CD4-positive, CD25-positive, alpha-beta regulatory T cell (primary cell): ENCODE data around the gene ACTR3. TPM values are rescaled to one million over a fixed set of nuclear protein-coding genes. Genes with fewer than 3 reads are reported as not detected.
"Not testable (repeated sequence)": the region's sequence is repeated elsewhere in the genome, so short reads cannot be mapped to it uniquely, and the experiment has no call there.

Experiments used
- ATAC-seq, 2 donors: fragments of 150-1000 bp; cut with Tn5 transposase; one replicate each; pipeline ENCODE4 v1.10.0; 2021; ENCODE audit warnings: low read depth in 2 of 2, moderate number of reproducible peaks in 2 of 2, moderate library complexity in 1 of 2
- DNase-seq, 3 donors: peaks; one replicate each; pipeline versions ENCODE4 v3.0.0 to v3.0.0-alpha.2; 2012 to 2022; ENCODE audit warnings: mixed read lengths in 1 of 3
- H3K27ac ChIP-seq: one replicate; pipeline ENCODE4 v1.7.0; 2013; ENCODE audit warnings: mild to moderate bottlenecking, low read length; ENCODE audit not compliant: insufficient read depth, poor library complexity, severe bottlenecking
- H3K27me3 ChIP-seq: one replicate; pipeline ENCODE4 v1.7.0; 2013; ENCODE audit warnings: low read length; ENCODE audit not compliant: control insufficient read depth, insufficient read depth
- H3K36me3 ChIP-seq: one replicate; pipeline ENCODE4 v1.7.0; 2013; ENCODE audit warnings: mild to moderate bottlenecking, low read length, moderate library complexity; ENCODE audit not compliant: control insufficient read depth, insufficient read depth
- H3K4me1 ChIP-seq: 2 replicates; pipeline ENCODE4 v1.7.0; 2013; ENCODE audit warnings: mild to moderate bottlenecking, low read length; ENCODE audit not compliant: insufficient read depth, control insufficient read depth, poor library complexity, severe bottlenecking
- H3K4me3 ChIP-seq: one replicate; pipeline ENCODE4 v1.7.0; 2013; ENCODE audit warnings: low read depth, mild to moderate bottlenecking, low read length, moderate library complexity
- H3K9me3 ChIP-seq, 2 experiments: 1 replicate in 1 of 2; 2 replicates in 1 of 2; pipeline ENCODE4 v1.7.0; 2013; ENCODE audit warnings: low read length in 2 of 2, mild to moderate bottlenecking in 1 of 2, moderate library complexity in 1 of 2; ENCODE audit not compliant: control insufficient read depth in 2 of 2
- H3K27ac Mint-ChIP-seq, 3 donors: one replicate each; pipeline ENCODE4 v1.8.0; 2020 to 2022; ENCODE audit warnings: mild to moderate bottlenecking in 3 of 3, mixed read lengths in 3 of 3, moderate library complexity in 2 of 3
- H3K27me3 Mint-ChIP-seq: one replicate; pipeline ENCODE4 v1.8.0; 2022; ENCODE audit warnings: mild to moderate bottlenecking, mixed read lengths
- H3K36me3 Mint-ChIP-seq: one replicate; pipeline ENCODE4 v1.8.0; 2020; ENCODE audit warnings: mixed read lengths
- H3K4me1 Mint-ChIP-seq, 4 donors: one replicate each; pipeline ENCODE4 v1.8.0; 2020 to 2022; ENCODE audit warnings: mixed read lengths in 4 of 4, mild to moderate bottlenecking in 1 of 4
- H3K4me3 Mint-ChIP-seq, 4 donors: one replicate each; pipeline ENCODE4 v1.8.0; 2020 to 2022; ENCODE audit warnings: mild to moderate bottlenecking in 4 of 4, mixed read lengths in 4 of 4, moderate library complexity in 3 of 4
- H3K9me3 Mint-ChIP-seq, 7 donors: one replicate each; pipeline ENCODE4 v1.8.0; 2020 to 2022; ENCODE audit warnings: mixed read lengths in 7 of 7, mild to moderate bottlenecking in 3 of 7, moderate library complexity in 2 of 7
- polyA plus RNA-seq, 4 donors: library from polyadenylated mRNA; unstranded; fragments of 300-500 nt; fragmentation: Illumina TruSeq; gene quantifications; one replicate each; pipeline ENCODE4 v1.2.3, GENCODE V29; 2021
- total RNA-seq: library from RNA; stranded (reverse); gene quantifications from one replicate; pipeline ENCODE4 v1.2.3, GENCODE V29; 2022

ACTR3 gene
- total and polyA plus RNA-seq, 5 donors from 2014 or later, result 328 to 718 (median 576) TPM

GRCh38 chr2:113922784-113923183 lies 32.9 kb downstream of the ACTR3 start:
- H3K4me1 Mint-ChIP-seq, result peaks cover 9 to 34% (median 28%) of the 10 kb centered on the region in 4 donors
- no peaks in the 10 kb centered on the region for H3K27me3 ChIP-seq
- H3K4me1 ChIP-seq, result peaks cover 14% of the 10 kb centered on the region
- H3K27me3 Mint-ChIP-seq, result no peaks in the 10 kb centered on the region
- no peak overlapping the region for H3K4me3 ChIP-seq
- no peak overlapping the region for H3K4me3 Mint-ChIP-seq
- ATAC-seq (no peak), DNase-seq (no peak)
- H3K27ac Mint-ChIP-seq, result no peak overlapping the region
- H3K9me3 ChIP-seq, result no peaks in the 10 kb centered on the region
- H3K27ac ChIP-seq, result no peak overlapping the region
- peaks cover 63% of the 10 kb centered on the region for H3K36me3 ChIP-seq
- peaks cover 0 to 3% (median 0%) of the 10 kb centered on the region in 7 donors for H3K9me3 Mint-ChIP-seq
- H3K36me3 Mint-ChIP-seq, result peaks cover 40% of the 10 kb centered on the region

GRCh38 chr2:113925884-113926283 lies 36.0 kb downstream of the ACTR3 start:
- Mint-ChIP-seq H3K4me3 (no peak overlapping the region), H3K4me1 (peaks cover 11 to 37% (median 34%) of the 10 kb centered on the region in 4 donors), H3K27me3 (no peaks in the 10 kb centered on the region), H3K27ac (no peak overlapping the region), H3K36me3 (peaks cover 37% of the 10 kb centered on the region), H3K9me3 (no peaks in the 10 kb centered on the region)
- peaks cover 67% of the 10 kb centered on the region for H3K36me3 ChIP-seq
- no peak for DNase-seq
- H3K4me3 ChIP-seq, result no peak overlapping the region
- no peaks in the 10 kb centered on the region for H3K27me3 ChIP-seq
- no peak overlapping the region for H3K27ac ChIP-seq
- no peaks in the 10 kb centered on the region for H3K9me3 ChIP-seq
- H3K4me1 ChIP-seq, result peaks cover 13% of the 10 kb centered on the region
- ATAC-seq, result no peak

DNA sequence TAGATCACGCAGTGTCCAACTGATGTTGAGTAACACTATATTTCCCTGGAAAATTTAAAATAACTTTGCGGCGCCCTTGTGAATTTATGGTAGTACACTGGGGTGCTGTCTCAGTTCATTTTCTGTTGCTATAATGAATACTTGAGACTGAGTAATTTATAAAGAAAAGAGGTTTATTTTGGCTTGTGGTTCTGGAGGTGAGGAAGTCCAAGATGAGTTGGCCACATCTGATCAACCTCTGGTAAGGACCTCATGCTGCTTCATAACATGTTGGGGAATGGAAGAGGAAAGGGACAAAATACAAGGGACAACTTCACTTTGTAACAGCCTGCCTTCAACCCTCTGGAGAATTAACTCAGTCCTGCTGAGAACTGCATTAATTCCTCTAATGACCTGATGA lies 36.4 kb downstream of the ACTR3 start:
- Mint-ChIP-seq H3K4me1 (peaks cover 11 to 38% (median 34%) of the 10 kb centered on the region in 4 donors), H3K36me3 (peaks cover 36% of the 10 kb centered on the region), H3K27me3 (no peaks in the 10 kb centered on the region), H3K9me3 (no peaks in the 10 kb centered on the region), H3K4me3 (no peak overlapping the region), H3K27ac (no peak overlapping the region)
- Histone ChIP-seq H3K27ac (no peak overlapping the region), H3K4me3 (no peak overlapping the region), H3K9me3 (no peaks in the 10 kb centered on the region), H3K27me3 (no peaks in the 10 kb centered on the region), H3K4me1 (peaks cover 10% of the 10 kb centered on the region), H3K36me3 (peaks cover 70% of the 10 kb centered on the region)
- ATAC-seq (no peak), DNase-seq (no peak)

- no peak overlapping the region for H3K27ac ChIP-seq
- no peaks in the 10 kb centered on the region for H3K9me3 ChIP-seq
- H3K27me3 Mint-ChIP-seq, result no peaks in the 10 kb centered on the region
Measured at GRCh38 chr2:113930448-113930847, 40.6 kb downstream of the ACTR3 start.

DNA sequence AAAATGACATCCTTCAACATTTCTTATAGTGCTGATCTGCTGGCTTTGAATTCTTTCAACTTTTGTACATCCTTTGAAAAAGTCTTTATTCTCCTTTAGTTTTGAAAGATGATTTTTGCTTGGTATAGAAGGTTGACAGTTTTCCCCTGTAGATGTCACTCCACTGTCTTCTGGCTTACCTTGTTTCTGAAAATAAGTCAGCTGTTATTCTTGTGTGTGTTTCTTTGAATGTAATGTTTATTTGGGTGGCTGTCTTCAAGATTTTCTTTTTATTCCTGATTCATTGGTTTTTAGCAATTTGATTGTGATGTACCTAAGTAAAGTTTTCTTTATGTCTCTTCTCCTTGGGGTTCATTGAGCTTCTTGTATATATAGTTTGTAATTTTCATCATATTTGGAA lies 47.6 kb downstream of the ACTR3 start:
- H3K27ac Mint-ChIP-seq, result peak overlapping the region in 1 of 3 donors; percentile 32
- H3K9me3 Mint-ChIP-seq, result peaks cover 0 to 11% (median 2%) of the 10 kb centered on the region in 7 donors
- H3K36me3 Mint-ChIP-seq, result peaks cover 49% of the 10 kb centered on the region
- no peaks in the 10 kb centered on the region for H3K4me1 ChIP-seq
- no peaks in the 10 kb centered on the region for H3K27me3 Mint-ChIP-seq
- no peak overlapping the region for H3K4me3 ChIP-seq
- H3K27me3 ChIP-seq, result no peaks in the 10 kb centered on the region
- no peak overlapping the region for H3K27ac ChIP-seq
- H3K4me1 Mint-ChIP-seq, result peaks cover 9 to 23% (median 12%) of the 10 kb centered on the region in 4 donors
- ATAC-seq (no peak), DNase-seq (no peak)
- H3K9me3 ChIP-seq, result peaks cover 0 to 6% of the 10 kb centered on the region in 2 experiments
- no peak overlapping the region for H3K4me3 Mint-ChIP-seq
- peaks cover 91% of the 10 kb centered on the region for H3K36me3 ChIP-seq

More at GRCh38 chr2:113930448-113930847, 40.6 kb downstream of the ACTR3 start:
- peaks cover 5% of the 10 kb centered on the region for H3K4me1 ChIP-seq
- H3K4me3 ChIP-seq, result no peak overlapping the region
- Mint-ChIP-seq H3K9me3 (no peaks in the 10 kb centered on the region), H3K27ac (peak overlapping the region in 2 of 3 donors; percentile 17 to 49), H3K4me1 (peaks cover 18 to 38% (median 35%) of the 10 kb centered on the region in 4 donors), H3K4me3 (no peak overlapping the region), H3K36me3 (peaks cover 40% of the 10 kb centered on the region)
- no peaks in the 10 kb centered on the region for H3K27me3 ChIP-seq
- DNase-seq (no peak), ATAC-seq (no peak)
- H3K36me3 ChIP-seq, result peaks cover 89% of the 10 kb centered on the region

DNA sequence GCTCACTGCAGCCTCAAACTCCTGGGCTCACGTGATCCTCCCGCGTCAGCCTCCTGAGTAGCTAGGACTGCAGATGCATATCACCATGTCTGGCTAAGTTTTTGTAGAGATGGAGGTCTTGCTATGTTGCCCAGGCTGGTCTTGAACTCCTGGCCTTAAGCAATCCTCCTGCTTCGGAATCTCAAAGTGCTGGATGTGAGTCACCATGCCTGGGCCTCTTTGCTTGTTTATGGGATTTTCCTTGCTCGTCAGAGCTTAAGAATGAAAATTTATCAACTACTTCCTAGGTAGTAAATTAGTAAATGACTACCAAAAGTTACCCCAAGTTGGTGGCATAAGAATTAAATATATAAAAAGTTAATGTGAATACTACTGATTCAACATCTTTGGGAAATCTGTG lies 51.0 kb downstream of the ACTR3 start:
- Histone ChIP-seq H3K4me1 (no peaks in the 10 kb centered on the region), H3K27ac (no peak overlapping the region), H3K27me3 (no peaks in the 10 kb centered on the region), H3K36me3 (peaks cover 93% of the 10 kb centered on the region), H3K9me3 (peaks cover 0 to 6% of the 10 kb centered on the region in 2 experiments), H3K4me3 (no peak overlapping the region)
- peaks cover 4 to 15% (median 9%) of the 10 kb centered on the region in 4 donors for H3K4me1 Mint-ChIP-seq
- H3K36me3 Mint-ChIP-seq, result peaks cover 42% of the 10 kb centered on the region
- H3K27me3 Mint-ChIP-seq, result no peaks in the 10 kb centered on the region
- H3K4me3 Mint-ChIP-seq, result no peak overlapping the region
- H3K9me3 Mint-ChIP-seq, result peaks cover 2 to 15% (median 3%) of the 10 kb centered on the region in 7 donors
- H3K27ac Mint-ChIP-seq, result no peak overlapping the region
- DNase-seq, result no peak
- no peak for ATAC-seq

GRCh38 chr2:113945784-113946183 lies 55.9 kb downstream of the ACTR3 start:
- ATAC-seq, H3K27me3 Mint-ChIP-seq, H3K9me3 ChIP-seq, DNase-seq, H3K4me3 Mint-ChIP-seq, H3K27ac ChIP-seq, H3K9me3 Mint-ChIP-seq, H3K4me1 ChIP-seq, H3K27me3 ChIP-seq, H3K4me3 ChIP-seq: not testable (repeated sequence)
- Mint-ChIP-seq H3K27ac (peak overlapping the region in 1 of 3 donors; percentile 55), H3K4me1 (peaks cover 10 to 16% (median 12%) of the 10 kb centered on the region in 4 donors), H3K36me3 (peaks cover 44% of the 10 kb centered on the region)
- peaks cover 89% of the 10 kb centered on the region for H3K36me3 ChIP-seq

- ATAC-seq, result not testable (repeated sequence)
- Mint-ChIP-seq H3K4me1 (peaks cover 26 to 36% (median 27%) of the 10 kb centered on the region in 4 donors), H3K36me3 (peaks cover 60% of the 10 kb centered on the region)
Measured at GRCh38 chr2:113950906-113951305, 61.0 kb downstream of the ACTR3 start.

More at GRCh38 chr2:113950906-113951305, 61.0 kb downstream of the ACTR3 start:
- H3K4me1 ChIP-seq, H3K4me3 Mint-ChIP-seq, H3K9me3 ChIP-seq, H3K27me3 Mint-ChIP-seq, H3K27me3 ChIP-seq, H3K27ac ChIP-seq, H3K9me3 Mint-ChIP-seq, H3K4me3 ChIP-seq, DNase-seq: not testable (repeated sequence)
- H3K27ac Mint-ChIP-seq, result peak overlapping the region in 1 of 3 donors; percentile 49
- H3K36me3 ChIP-seq, result peaks cover 92% of the 10 kb centered on the region
